ENCODE results near the gene CTPS1. TPM values are rescaled to one million over a fixed set of nuclear protein-coding genes. Genes with fewer than 3 reads are reported as not detected.

The CTPS1 gene
- total RNA-seq, 4 donors from 2014 or later, result 30.9 to 70.1 (median 51.3) TPM

DNA sequence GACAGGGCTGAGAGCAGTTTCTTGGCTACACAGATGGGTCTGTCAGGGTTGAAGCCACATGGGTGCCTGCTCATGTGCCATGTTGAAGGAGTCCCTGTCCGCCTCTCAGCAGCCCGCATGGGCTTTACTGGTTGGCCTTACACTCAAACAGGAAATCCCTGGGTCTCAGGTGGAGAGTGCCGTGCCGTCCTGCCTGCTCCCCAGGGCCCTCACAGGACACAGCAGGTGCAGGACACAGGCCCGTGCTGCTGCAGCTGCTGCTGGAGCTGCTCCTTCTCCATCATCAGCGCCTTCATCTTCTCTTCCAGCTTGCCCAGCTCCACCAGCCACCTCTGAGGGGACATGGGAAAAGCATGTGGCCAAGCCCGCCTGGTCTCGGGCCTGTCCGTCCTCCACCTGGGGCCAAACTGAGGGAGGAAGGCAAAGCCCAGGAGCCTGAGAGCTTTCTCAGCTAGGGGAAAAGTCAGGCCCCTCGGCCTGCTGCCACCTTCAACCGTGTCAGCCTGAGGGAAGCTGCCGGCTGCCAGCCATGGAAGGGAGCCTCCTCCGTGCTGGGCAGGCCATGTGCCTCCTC, 36.5 kb downstream of the CTPS1 start:
- no peak overlapping the region for H3K27ac ChIP-seq
- DNase-seq, result no peak
- H3K27me3 ChIP-seq, result no peaks in the 10 kb centered on the region
- no peaks in the 10 kb centered on the region for H3K9me3 ChIP-seq
- no peak overlapping the region for H3K4me3 ChIP-seq
- TF ChIP-seq, protein P1, sequence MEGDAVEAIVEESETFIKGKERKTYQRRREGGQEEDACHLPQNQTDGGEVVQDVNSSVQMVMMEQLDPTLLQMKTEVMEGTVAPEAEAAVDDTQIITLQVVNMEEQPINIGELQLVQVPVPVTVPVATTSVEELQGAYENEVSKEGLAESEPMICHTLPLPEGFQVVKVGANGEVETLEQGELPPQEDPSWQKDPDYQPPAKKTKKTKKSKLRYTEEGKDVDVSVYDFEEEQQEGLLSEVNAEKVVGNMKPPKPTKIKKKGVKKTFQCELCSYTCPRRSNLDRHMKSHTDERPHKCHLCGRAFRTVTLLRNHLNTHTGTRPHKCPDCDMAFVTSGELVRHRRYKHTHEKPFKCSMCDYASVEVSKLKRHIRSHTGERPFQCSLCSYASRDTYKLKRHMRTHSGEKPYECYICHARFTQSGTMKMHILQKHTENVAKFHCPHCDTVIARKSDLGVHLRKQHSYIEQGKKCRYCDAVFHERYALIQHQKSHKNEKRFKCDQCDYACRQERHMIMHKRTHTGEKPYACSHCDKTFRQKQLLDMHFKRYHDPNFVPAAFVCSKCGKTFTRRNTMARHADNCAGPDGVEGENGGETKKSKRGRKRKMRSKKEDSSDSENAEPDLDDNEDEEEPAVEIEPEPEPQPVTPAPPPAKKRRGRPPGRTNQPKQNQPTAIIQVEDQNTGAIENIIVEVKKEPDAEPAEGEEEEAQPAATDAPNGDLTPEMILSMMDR (IDR thresholded peaks at IDR 0.05), result no peak
- intact Hi-C loops (cut with DNase I; ENCODE audit: low total_unique reads), result no loop called here
- no peaks in the 10 kb centered on the region for H3K4me1 ChIP-seq
- no peaks in the 10 kb centered on the region for H3K36me3 ChIP-seq

DNA sequence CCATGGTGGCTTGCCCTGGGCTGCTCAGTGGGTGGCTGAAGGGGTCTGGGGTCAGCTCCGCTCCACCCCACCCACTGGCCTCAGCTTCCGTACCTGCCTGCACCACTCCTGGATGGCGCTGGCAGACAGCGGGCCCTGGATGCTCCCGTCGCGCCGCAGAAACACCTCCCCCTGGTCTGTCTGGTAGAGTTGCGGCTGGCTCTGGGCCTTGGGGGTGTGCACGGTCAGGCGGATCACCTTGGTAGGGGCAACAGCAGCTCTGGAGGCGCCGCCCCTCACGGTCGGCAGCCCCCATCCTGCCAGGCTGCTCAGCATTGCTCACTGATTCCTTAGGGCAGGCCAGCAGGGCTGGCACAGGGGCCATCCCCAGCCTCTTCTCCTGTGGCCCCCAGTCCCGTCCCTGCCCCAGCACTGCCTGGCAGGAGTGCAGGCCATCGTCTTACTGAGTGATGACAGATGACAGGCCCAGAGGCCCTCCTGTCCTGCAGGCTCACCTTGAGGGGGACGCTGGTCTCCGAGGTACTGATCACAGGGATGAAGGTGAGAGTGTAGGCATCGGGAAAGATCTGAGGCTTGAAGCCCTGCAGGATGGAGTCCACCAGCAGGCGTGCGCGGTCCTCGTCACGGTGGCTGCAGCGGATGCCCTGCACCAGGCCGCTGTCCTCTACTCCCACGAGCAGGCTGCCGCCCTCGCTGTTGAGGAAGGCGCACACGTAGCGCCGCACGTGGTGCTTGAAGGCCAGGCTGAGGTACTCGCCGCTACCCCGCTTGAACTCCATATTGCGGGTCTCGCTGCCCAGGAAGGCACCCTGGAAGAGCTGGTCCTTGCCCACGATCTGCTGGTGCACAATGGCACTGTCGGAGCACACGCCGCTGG, 37.9 kb downstream of the CTPS1 start:
- no peaks in the 10 kb centered on the region for H3K36me3 ChIP-seq
- no peaks in the 10 kb centered on the region for H3K27me3 ChIP-seq
- no peak for DNase-seq
- peaks cover 0 to 3% of the 10 kb centered on the region in 2 donors for H3K4me1 ChIP-seq
- intact Hi-C loops (cut with DNase I; ENCODE audit: low total_unique reads), result no loop called here
- TF ChIP-seq POLR2A (IDR thresholded peaks at IDR 0.05), result no peak
- TF ChIP-seq, protein P1 (IDR thresholded peaks at IDR 0.05), result no peak
- H3K4me3 ChIP-seq, result no peak overlapping the region
- no peaks in the 10 kb centered on the region for H3K9me3 ChIP-seq
- H3K27ac ChIP-seq, result no peak overlapping the region

GRCh38 chr1:41018018-41018410, 38.5 kb downstream of the CTPS1 start:
- no peaks in the 10 kb centered on the region for H3K36me3 ChIP-seq
- intact Hi-C loops (cut with DNase I; ENCODE audit: low total_unique reads), result no loop called here
- no peaks in the 10 kb centered on the region for H3K9me3 ChIP-seq
- no peaks in the 10 kb centered on the region for H3K27me3 ChIP-seq
- no peak for TF ChIP-seq POLR2A (IDR thresholded peaks at IDR 0.05)
- TF ChIP-seq, protein P1 (IDR thresholded peaks at IDR 0.05), result no peak
- no peak overlapping the region for H3K27ac ChIP-seq
- no peak overlapping the region for H3K4me3 ChIP-seq
- peaks cover 0 to 3% of the 10 kb centered on the region in 2 donors for H3K4me1 ChIP-seq
- no peak for DNase-seq

GRCh38 chr1:41019353-41019745, 39.9 kb downstream of the CTPS1 start:
- DNase-seq, result no peak
- Histone ChIP-seq H3K27me3 (no peaks in the 10 kb centered on the region), H3K4me1 (peaks cover 0 to 3% of the 10 kb centered on the region in 2 donors), H3K27ac (no peak overlapping the region), H3K4me3 (no peak overlapping the region), H3K9me3 (no peaks in the 10 kb centered on the region), H3K36me3 (no peaks in the 10 kb centered on the region)
- intact Hi-C loops (cut with DNase I; ENCODE audit: low total_unique reads), result no loop called here
- TF ChIP-seq POLR2A (IDR thresholded peaks at IDR 0.05), result no peak
- TF ChIP-seq, protein P1 (IDR thresholded peaks at IDR 0.05), result no peak

- H3K27me3 ChIP-seq, result no peaks in the 10 kb centered on the region
- peaks cover 0 to 3% of the 10 kb centered on the region in 2 donors for H3K4me1 ChIP-seq
- no peak for DNase-seq
- no peak for TF ChIP-seq POLR2A (IDR thresholded peaks at IDR 0.05)
- TF ChIP-seq, protein P1 (IDR thresholded peaks at IDR 0.05), result no peak
- intact Hi-C loops (cut with DNase I; ENCODE audit: low total_unique reads), result no loop called here
- no peak overlapping the region for H3K27ac ChIP-seq
- H3K4me3 ChIP-seq, result no peak overlapping the region
- H3K9me3 ChIP-seq, result no peaks in the 10 kb centered on the region
- H3K36me3 ChIP-seq, result no peaks in the 10 kb centered on the region
These were observed 40.6 kb downstream of the CTPS1 start for GRCh38 chr1:41020109-41020576.

Data from uterus (tissue), 4 donors.